ENCODE data around the gene SLIT3. TPM values are rescaled to one million over a fixed set of nuclear protein-coding genes. Genes with fewer than 3 reads are reported as not detected.

SLIT3 gene
- total RNA-seq, 2 donors from 2014 or later, result 6.6 to 6.7 TPM

DNA sequence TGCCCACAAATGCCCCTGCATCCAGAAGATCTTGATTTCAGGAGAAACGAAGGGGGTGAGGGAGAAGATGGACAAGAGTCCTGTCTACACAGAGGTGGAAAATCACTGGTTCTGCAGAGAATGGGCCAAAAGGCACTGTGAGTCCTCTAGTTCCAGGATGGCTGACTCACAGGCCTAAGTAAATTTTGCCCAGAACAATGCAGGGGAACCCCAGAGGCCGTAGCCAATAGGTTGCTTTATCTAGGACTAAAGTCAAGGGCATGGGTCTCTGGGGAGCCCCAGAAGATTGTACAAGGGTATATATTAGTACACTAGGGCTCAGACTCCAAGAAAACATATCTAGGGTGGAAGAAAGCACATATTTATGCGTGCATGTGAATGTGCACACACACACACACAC lies 98.0 kb downstream of the SLIT3 start:
- no peak for ATAC-seq
- no peak for DNase-seq
- no peak for TF ChIP-seq POLR2A (IDR thresholded peaks at IDR 0.05)
- Histone ChIP-seq H3K4me3 (no peak overlapping the region), H3K27me3 (no peaks in the 10 kb centered on the region), H3K9me3 (peaks cover 0 to 3% (median 0%) of the 10 kb centered on the region in 3 donors), H3K27ac (no peak overlapping the region), H3K4me1 (no peaks in the 10 kb centered on the region), H3K36me3 (replicated peaks in 1 of 2; ENCODE audit: insufficient read depth in 1 of 2, low read depth in 2 of 2) (no peaks in the 10 kb centered on the region)
- intact Hi-C loops (cut with DNase I), result loop anchor here (10.0 kb wide), 1 partner anchor 208 kb away; no protein-coding TSS in a partner anchor
- 55 to 70% methylated on average over 3 of the region's 3 CpGs for WGBS, 2 donors

DNA sequence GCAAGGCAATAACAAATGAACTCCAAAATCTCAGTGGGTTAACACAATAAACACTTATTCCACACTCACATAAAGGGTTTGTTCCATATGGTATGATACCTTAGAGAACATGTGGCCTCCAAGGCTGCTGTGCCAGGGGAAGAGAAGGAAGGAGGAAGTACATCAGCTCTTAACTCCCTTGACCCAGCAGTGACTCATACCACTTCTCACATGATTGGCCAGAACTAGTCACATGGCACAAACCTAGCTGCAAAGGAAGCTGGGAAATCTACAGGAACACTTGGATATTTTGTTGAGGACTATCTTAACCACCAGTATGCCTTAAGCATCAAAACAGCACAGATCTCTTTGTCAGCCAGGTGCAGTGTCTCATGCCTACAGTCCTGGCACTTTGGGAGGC lies 99.3 kb downstream of the SLIT3 start:
- TF ChIP-seq POLR2A (IDR thresholded peaks at IDR 0.05), result no peak
- TF ChIP-seq, protein P1, sequence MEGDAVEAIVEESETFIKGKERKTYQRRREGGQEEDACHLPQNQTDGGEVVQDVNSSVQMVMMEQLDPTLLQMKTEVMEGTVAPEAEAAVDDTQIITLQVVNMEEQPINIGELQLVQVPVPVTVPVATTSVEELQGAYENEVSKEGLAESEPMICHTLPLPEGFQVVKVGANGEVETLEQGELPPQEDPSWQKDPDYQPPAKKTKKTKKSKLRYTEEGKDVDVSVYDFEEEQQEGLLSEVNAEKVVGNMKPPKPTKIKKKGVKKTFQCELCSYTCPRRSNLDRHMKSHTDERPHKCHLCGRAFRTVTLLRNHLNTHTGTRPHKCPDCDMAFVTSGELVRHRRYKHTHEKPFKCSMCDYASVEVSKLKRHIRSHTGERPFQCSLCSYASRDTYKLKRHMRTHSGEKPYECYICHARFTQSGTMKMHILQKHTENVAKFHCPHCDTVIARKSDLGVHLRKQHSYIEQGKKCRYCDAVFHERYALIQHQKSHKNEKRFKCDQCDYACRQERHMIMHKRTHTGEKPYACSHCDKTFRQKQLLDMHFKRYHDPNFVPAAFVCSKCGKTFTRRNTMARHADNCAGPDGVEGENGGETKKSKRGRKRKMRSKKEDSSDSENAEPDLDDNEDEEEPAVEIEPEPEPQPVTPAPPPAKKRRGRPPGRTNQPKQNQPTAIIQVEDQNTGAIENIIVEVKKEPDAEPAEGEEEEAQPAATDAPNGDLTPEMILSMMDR (IDR thresholded peaks at IDR 0.05), result no peak
- ATAC-seq (no peak), DNase-seq (no peak)
- H3K36me3 ChIP-seq (replicated peaks in 1 of 2; ENCODE audit: insufficient read depth in 1 of 2, low read depth in 2 of 2), result no peaks in the 10 kb centered on the region
- H3K4me1 ChIP-seq, result no peaks in the 10 kb centered on the region
- H3K4me3 ChIP-seq, result no peak overlapping the region
- intact Hi-C loops (cut with DNase I), result loop anchor here (10.0 kb wide), 1 partner anchor 207 kb away; no protein-coding TSS in a partner anchor
- H3K9me3 ChIP-seq, result peaks cover 0 to 3% (median 0%) of the 10 kb centered on the region in 3 donors
- H3K27ac ChIP-seq, result no peak overlapping the region
- H3K27me3 ChIP-seq, result no peaks in the 10 kb centered on the region

DNA sequence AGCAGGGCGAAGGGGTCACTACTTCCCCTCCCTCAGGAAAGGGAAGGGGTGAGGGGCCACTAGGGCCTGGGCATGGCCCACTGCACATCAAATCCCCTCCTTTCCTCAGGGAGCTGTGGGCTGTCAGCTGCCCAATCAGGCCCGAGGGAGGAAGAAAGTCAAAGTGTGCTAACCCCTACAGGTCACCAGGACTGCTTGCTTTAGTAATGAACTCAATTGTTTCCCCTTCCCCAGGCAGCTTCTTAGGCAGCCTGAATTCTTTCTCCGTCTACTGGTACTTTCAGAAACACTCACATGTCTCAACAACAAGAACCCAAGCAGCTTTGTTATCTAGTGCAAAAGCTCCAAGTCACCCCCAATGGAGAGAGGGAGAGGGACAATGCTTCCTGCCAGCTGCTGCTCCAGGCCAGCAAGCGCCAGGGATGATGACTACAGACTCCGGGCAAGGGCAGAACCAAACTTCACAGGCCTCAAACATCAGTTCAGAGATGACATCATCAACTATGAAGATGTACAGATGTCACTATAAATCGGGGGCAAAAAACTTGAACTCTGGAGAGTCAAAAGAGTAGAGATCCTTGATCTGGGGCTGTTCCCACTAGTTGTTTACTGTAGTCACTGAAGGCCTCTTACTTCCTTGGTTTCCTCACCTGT lies 100.7 kb downstream of the SLIT3 start:
- intact Hi-C loops (cut with DNase I), result loop anchor here (10.0 kb wide), 1 partner anchor 205 kb away; no protein-coding TSS in a partner anchor
- H3K36me3 ChIP-seq (replicated peaks in 1 of 2; ENCODE audit: insufficient read depth in 1 of 2, low read depth in 2 of 2), result no peaks in the 10 kb centered on the region
- DNase-seq (no peak), ATAC-seq (no peak)
- no peak overlapping the region for H3K27ac ChIP-seq
- WGBS, 2 donors, result 60 to 67% methylated on average over 5 to 6 of the region's 6 CpGs
- H3K4me1 ChIP-seq, result no peaks in the 10 kb centered on the region
- no peaks in the 10 kb centered on the region for H3K27me3 ChIP-seq
- H3K4me3 ChIP-seq, result no peak overlapping the region
- peaks cover 0 to 3% (median 0%) of the 10 kb centered on the region in 3 donors for H3K9me3 ChIP-seq
- TF ChIP-seq POLR2A (IDR thresholded peaks at IDR 0.05), result no peak
- TF ChIP-seq, protein P1 (IDR thresholded peaks at IDR 0.05), result no peak

DNA sequence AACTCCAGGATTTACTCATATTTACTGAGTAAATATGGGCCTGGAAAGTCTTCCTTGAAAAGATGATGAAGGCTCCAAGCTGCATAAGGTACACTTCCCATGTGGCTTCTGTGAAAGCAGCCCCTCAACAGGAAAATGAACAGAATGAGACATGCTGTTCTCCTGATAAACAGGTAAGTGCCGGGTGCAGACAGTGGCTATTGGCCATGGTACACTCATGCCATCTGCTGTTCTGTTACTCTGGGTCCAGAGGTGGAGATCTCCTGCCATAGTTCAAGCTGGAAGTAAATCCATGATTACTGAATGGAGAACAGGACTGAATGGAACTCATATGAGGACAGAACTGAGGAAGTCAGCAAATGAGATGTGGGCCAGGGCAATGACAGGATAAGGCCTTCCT lies 103.6 kb downstream of the SLIT3 start:
- H3K27me3 ChIP-seq, result no peaks in the 10 kb centered on the region
- H3K9me3 ChIP-seq, result peaks cover 0 to 3% (median 0%) of the 10 kb centered on the region in 3 donors
- 24 to 25% methylated on average over 1 of the region's 1 CpG for WGBS, 2 donors
- no peak overlapping the region for H3K4me3 ChIP-seq
- TF ChIP-seq POLR2A (IDR thresholded peaks at IDR 0.05), result no peak
- TF ChIP-seq, protein P1 (IDR thresholded peaks at IDR 0.05), result peak in 5 of 7 experiments; percentile 16 to 65 (median 61)
- intact Hi-C loops (cut with DNase I), result no loop called here
- no peaks in the 10 kb centered on the region for H3K4me1 ChIP-seq
- ATAC-seq (peak; percentile 58), DNase-seq (peak; percentile 23 to 57 (median 49))
- no peaks in the 10 kb centered on the region for H3K36me3 ChIP-seq (replicated peaks in 1 of 2; ENCODE audit: insufficient read depth in 1 of 2, low read depth in 2 of 2)
- H3K27ac ChIP-seq, result no peak overlapping the region

DNA sequence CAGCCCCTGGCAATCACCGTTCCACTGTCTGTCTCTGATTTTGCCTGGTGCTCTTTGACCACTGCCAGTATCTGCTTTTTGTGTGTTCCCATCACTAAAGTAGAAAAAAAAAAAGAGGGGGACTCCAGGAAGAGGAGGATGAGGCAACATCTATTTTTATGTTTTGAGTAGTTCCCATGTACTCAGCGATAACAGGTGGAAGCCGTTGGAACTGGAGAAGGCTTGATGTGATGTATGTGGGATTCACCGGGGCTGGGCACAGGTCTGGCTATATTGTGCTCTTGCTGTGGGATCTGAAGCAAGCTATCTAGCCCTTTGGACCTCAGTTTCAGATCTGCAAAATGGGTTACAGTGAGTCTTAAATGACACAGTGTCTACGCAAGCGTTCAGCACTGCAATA lies 104.9 kb downstream of the SLIT3 start:
- no peaks in the 10 kb centered on the region for H3K9me3 ChIP-seq
- no peaks in the 10 kb centered on the region for H3K27me3 ChIP-seq
- H3K4me1 ChIP-seq, result no peaks in the 10 kb centered on the region
- H3K4me3 ChIP-seq, result no peak overlapping the region
- TF ChIP-seq, protein P1 (IDR thresholded peaks at IDR 0.05), result no peak
- TF ChIP-seq POLR2A (IDR thresholded peaks at IDR 0.05), result no peak
- intact Hi-C loops (cut with DNase I), result no loop called here
- H3K27ac ChIP-seq, result no peak overlapping the region
- DNase-seq, result no peak
- no peak for ATAC-seq
- WGBS, 2 donors, result 89 to 93% methylated on average over 6 of the region's 6 CpGs
- H3K36me3 ChIP-seq (replicated peaks in 1 of 2; ENCODE audit: insufficient read depth in 1 of 2, low read depth in 2 of 2), result no peaks in the 10 kb centered on the region
